Tibial nerve (tissue), 4 donors: ENCODE results near the gene SPECC1. TPM values are rescaled to one million over a fixed set of nuclear protein-coding genes. Genes with fewer than 3 reads are reported as not detected.

Source experiments
- DNase-seq, 2 donors: peaks; one replicate each; pipeline ENCODE4 v3.0.0-alpha.2; 2019; ENCODE audit warnings: low spot score in 2 of 2
- H3K27ac ChIP-seq, 4 donors: fragments of 200-600 bp; sonication (generic) in 3 of 4; one replicate each; pipeline ENCODE4 v1.5.1; 2017 to 2019; ENCODE audit warnings: mild to moderate bottlenecking in 1 of 4
- H3K27me3 ChIP-seq, 2 donors: fragments of 200-600 bp; sonication (generic) in 1 of 2; one replicate each; pipeline versions ENCODE4 v1.5.1 to v1.6.0; 2017 to 2019
- H3K36me3 ChIP-seq, 3 donors: fragments of 200-600 bp; sonication (generic); one replicate each; pipeline ENCODE4 v1.5.1; 2018 to 2019
- H3K4me1 ChIP-seq, 4 donors: fragments of 200-600 bp; sonication (generic) in 3 of 4; one replicate each; pipeline ENCODE4 v1.5.1; 2017 to 2019
- H3K4me3 ChIP-seq, 4 donors: fragments of 200-600 bp; sonication (generic) in 3 of 4; one replicate each; pipeline ENCODE4 v1.5.1; 2017 to 2019; ENCODE audit warnings: mild to moderate bottlenecking in 1 of 4, moderate library complexity in 1 of 4
- H3K9me3 ChIP-seq, 4 donors: fragments of 200-600 bp; sonication (generic) in 3 of 4; one replicate each; pipeline ENCODE4 v1.5.1; 2017 to 2019
- CTCF ChIP-seq, 5 experiments: fragments of 200-600 bp in 3 of 5; fragments of 450-650 bp in 2 of 5; sonication (generic) in 3 of 5; IDR thresholded peaks; one replicate each; pipeline ENCODE4 v1.5.1; 2016 to 2019; ENCODE audit warnings: antibody characterized with exemption in 5 of 5, mild to moderate bottlenecking in 3 of 5, moderate library complexity in 2 of 5
- EP300 ChIP-seq, 2 donors: sonication (generic); formaldehyde crosslinking; IDR thresholded peaks; one replicate each; pipeline ENCODE4 v1.6.1; 2017; ENCODE audit warnings: antibody characterized with exemption in 2 of 2, mild to moderate bottlenecking in 1 of 2
- POLR2A ChIP-seq, 2 donors: fragments of 450-650 bp; IDR thresholded peaks; one replicate each; pipeline ENCODE4 v1.6.1; 2017; ENCODE audit warnings: antibody characterized with exemption in 2 of 2, mild to moderate bottlenecking in 2 of 2, moderate library complexity in 2 of 2
- WGBS, 2 donors: methylation state at CpG; one replicate each; pipeline ENCODE4 v1.1.5; 2018; 5-methylcytosine and 5-hydroxymethylcytosine counted together
- total RNA-seq, 4 donors: library from RNA; depleted of rRNA; stranded (reverse); fragments of >200 nt; gene quantifications; one replicate each; pipeline ENCODE4 v1.1.0, GENCODE V29; 2016

SPECC1 gene
- total RNA-seq, 4 donors from 2014 or later, result 63.2 to 139 (median 98.1) TPM

DNA sequence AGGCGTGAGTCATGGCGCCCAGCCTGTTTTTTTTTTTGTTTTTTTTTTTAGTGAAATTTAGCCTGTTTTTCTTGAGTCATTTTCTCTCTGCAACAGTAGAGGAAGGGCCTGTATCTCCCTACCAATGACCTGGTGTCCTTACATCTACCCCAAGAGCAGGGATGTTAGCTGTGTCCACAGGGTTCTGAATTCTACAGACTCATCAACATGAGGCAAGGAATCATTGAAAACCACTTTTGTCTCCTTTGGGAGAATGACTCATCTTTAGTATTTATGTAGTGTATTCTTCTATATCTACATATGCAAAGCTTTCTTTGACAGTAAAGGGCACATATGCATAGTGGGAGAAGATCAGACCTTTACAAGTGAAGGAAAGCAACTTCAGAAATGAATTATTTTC, 105.3 kb downstream of the SPECC1 start:
- H3K4me1 ChIP-seq, result peaks cover 0 to 2% (median 0%) of the 10 kb centered on the region in 4 donors
- H3K27ac ChIP-seq, result no peak overlapping the region
- no peak for TF ChIP-seq POLR2A (IDR thresholded peaks at IDR 0.05)
- H3K9me3 ChIP-seq, result no peaks in the 10 kb centered on the region
- no peak for DNase-seq
- 96 to 97% methylated on average over 2 of the region's 2 CpGs for WGBS, 2 donors
- H3K4me3 ChIP-seq, result no peak overlapping the region
- H3K27me3 ChIP-seq, result no peaks in the 10 kb centered on the region
- peaks cover 0 to 13% (median 0%) of the 10 kb centered on the region in 3 donors for H3K36me3 ChIP-seq

- TF ChIP-seq POLR2A (IDR thresholded peaks at IDR 0.05) (no peak), CTCF (IDR thresholded peaks at IDR 0.05) (peak; percentile 53 to 68 (median 62))
- peak in 1 of 2 donors; percentile 86 for DNase-seq
- 18 to 20% methylated on average over 8 of the region's 8 CpGs for WGBS, 2 donors
Observed at GRCh38 chr17:20116683-20117309, 107.6 kb downstream of the SPECC1 start.

DNA sequence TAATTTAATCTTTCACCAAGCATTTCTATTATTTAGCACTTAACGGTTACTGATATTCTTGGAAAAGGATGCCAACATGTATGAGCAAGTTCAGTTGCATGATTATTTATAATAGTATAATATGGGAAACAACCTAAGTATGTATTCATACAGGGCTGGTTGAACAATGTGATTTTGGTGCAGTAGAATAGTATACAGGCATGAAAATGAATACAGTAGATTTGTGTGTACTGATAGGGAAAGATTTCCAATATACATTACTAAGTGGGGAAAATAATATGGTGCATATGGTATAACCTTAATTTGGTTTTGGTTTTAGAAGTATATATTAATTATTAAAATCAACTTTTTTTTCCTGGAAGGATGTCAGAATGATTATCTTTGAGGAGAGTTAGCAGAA, 109.1 kb downstream of the SPECC1 start:
- 90 to 100% methylated on average over 1 of the region's 1 CpG for WGBS, 2 donors
- Histone ChIP-seq H3K27me3 (no peaks in the 10 kb centered on the region), H3K36me3 (no peaks in the 10 kb centered on the region), H3K27ac (no peak overlapping the region), H3K4me3 (no peak overlapping the region), H3K4me1 (peaks cover 0 to 25% (median 10%) of the 10 kb centered on the region in 4 donors), H3K9me3 (no peaks in the 10 kb centered on the region)
- DNase-seq, result no peak
- no peak for TF ChIP-seq POLR2A (IDR thresholded peaks at IDR 0.05)
- no peak for TF ChIP-seq CTCF (IDR thresholded peaks at IDR 0.05)
- no peak for TF ChIP-seq EP300 (IDR thresholded peaks at IDR 0.05)

More at GRCh38 chr17:20116683-20117309, 107.6 kb downstream of the SPECC1 start:
- Histone ChIP-seq H3K27ac (no peak overlapping the region), H3K27me3 (no peaks in the 10 kb centered on the region), H3K36me3 (no peaks in the 10 kb centered on the region), H3K9me3 (no peaks in the 10 kb centered on the region), H3K4me1 (peaks cover 0 to 15% (median 4%) of the 10 kb centered on the region in 4 donors), H3K4me3 (no peak overlapping the region)

GRCh38 chr17:20120836-20121235, 111.7 kb downstream of the SPECC1 start:
- H3K36me3 ChIP-seq, result no peaks in the 10 kb centered on the region
- H3K27me3 ChIP-seq, result no peaks in the 10 kb centered on the region
- peaks cover 0 to 25% (median 10%) of the 10 kb centered on the region in 4 donors for H3K4me1 ChIP-seq
- TF ChIP-seq POLR2A (IDR thresholded peaks at IDR 0.05), result no peak
- no peak for TF ChIP-seq EP300 (IDR thresholded peaks at IDR 0.05)
- no peak for TF ChIP-seq CTCF (IDR thresholded peaks at IDR 0.05)
- no peak for DNase-seq
- WGBS, 2 donors, result 27 to 40% methylated on average over 3 of the region's 3 CpGs
- H3K9me3 ChIP-seq, result no peaks in the 10 kb centered on the region
- no peak overlapping the region for H3K4me3 ChIP-seq
- peak overlapping the region in 1 of 4 donors; percentile 51 for H3K27ac ChIP-seq

GRCh38 chr17:20121359-20122253, 112.4 kb downstream of the SPECC1 start:
- H3K27ac ChIP-seq, result peak overlapping the region in 1 of 4 donors; percentile 33
- peak; percentile 26 to 73 for DNase-seq

More at GRCh38 chr17:20121359-20122253, 112.4 kb downstream of the SPECC1 start:
- H3K4me3 ChIP-seq, result no peak overlapping the region
- H3K4me1 ChIP-seq, result peaks cover 0 to 22% (median 10%) of the 10 kb centered on the region in 4 donors
- no peaks in the 10 kb centered on the region for H3K27me3 ChIP-seq
- TF ChIP-seq CTCF (IDR thresholded peaks at IDR 0.05) (peak; percentile 79 to 88 (median 84)), POLR2A (IDR thresholded peaks at IDR 0.05) (no peak), EP300 (IDR thresholded peaks at IDR 0.05) (no peak)
- WGBS, 2 donors, result 48 to 50% methylated on average over 11 of the region's 11 CpGs
- H3K36me3 ChIP-seq, result no peaks in the 10 kb centered on the region
- H3K9me3 ChIP-seq, result no peaks in the 10 kb centered on the region
